HepG2 (cell line): ENCODE results near the gene ERCC4. TPM values are rescaled to one million over a fixed set of nuclear protein-coding genes. Genes with fewer than 3 reads are reported as not detected.

Experiments
- ATAC-seq: fragments of 200-7000 bp; cut with Tn5 transposase; 3 replicates; pipeline ENCODE4 v1.9.1; 2020; ENCODE audit warnings: mild to moderate bottlenecking, moderate library complexity
- BruUV-seq: library from RNA; stranded (reverse); fragments of 400-500 nt; replicated peaks from 2 replicates; lab custom pipeline; 2021; lab: Mats Ljungman, UMichigan
- CTCF ChIA-PET: fragments of 300-600 bp; formaldehyde crosslinking; extraction: SDS; loops from one replicate; lab custom pipeline; 2021; ENCODE audit warnings: low total read pairs, inconsistent platforms, low intra/inter-chr PET ratio; lab: Yijun Ruan, JAX
- POLR2A ChIA-PET: fragments of 350-600 bp; sonication (Branson Sonifier 250); formaldehyde crosslinking; loops from one replicate; lab custom pipeline; 2020; ENCODE audit warnings: antibody characterized with exemption, inconsistent platforms; lab: Yijun Ruan, JAX
- DNase-seq: peaks from one replicate; pipeline ENCODE4 v3.0.0-alpha.2; 2015; ENCODE audit warnings: low spot score
- FAIRE-seq: peaks from 3 replicates; lab custom pipeline; 2011; peaks lifted over from hg19 to GRCh38; lab: Jason Lieb, UNC
- H2AFZ ChIP-seq: one replicate; pipeline ENCODE4 v1.6.1; 2011; ENCODE audit warnings: low read length, inconsistent platforms
- H3K27ac ChIP-seq: fragments of 300-600 bp; 3 replicates; pipeline ENCODE4 v1.8.0; 2011; ENCODE audit warnings: mixed run types, mild to moderate bottlenecking, mixed read lengths, low read length, inconsistent platforms; ENCODE audit not compliant: insufficient read depth; ENCODE audit errors: extremely low read length
- H3K27me3 ChIP-seq, 2 experiments: fragments of 200-600 bp in 1 of 2; 2 replicates in 1 of 2; 3 replicates in 1 of 2; pipeline versions ENCODE4 v1.6.0 to v1.8.0; 2011; ENCODE audit warnings: low read length in 2 of 2, mild to moderate bottlenecking in 2 of 2, moderate library complexity in 2 of 2, inconsistent platforms in 1 of 2; ENCODE audit not compliant: insufficient read depth in 2 of 2, control insufficient read depth in 1 of 2
- H3K36me3 ChIP-seq, 2 experiments: fragments of 200-600 bp in 1 of 2; replicated peaks in 1 of 2; 2 replicates in 1 of 2; 3 replicates in 1 of 2; pipeline versions ENCODE4 v1.5.1 to v1.8.0; 2011; ENCODE audit warnings: low read length in 2 of 2, inconsistent platforms in 1 of 2; ENCODE audit not compliant: insufficient read depth in 2 of 2, control insufficient read depth in 1 of 2
- H3K4me1 ChIP-seq: 2 replicates; pipeline ENCODE4 v1.5.1; 2012; ENCODE audit warnings: low read length, inconsistent platforms; ENCODE audit not compliant: insufficient read depth
- H3K4me2 ChIP-seq: 2 replicates; pipeline ENCODE4 v1.6.0; 2011; ENCODE audit warnings: low read depth, low read length, inconsistent platforms
- H3K4me3 ChIP-seq, 3 experiments: fragments of 200-600 bp in 1 of 3; sonication (generic), shearing (Covaris generic) in 1 of 3; replicated peaks in 1 of 3; 2 replicates each; pipeline ENCODE4 v1.5.1; 2011 to 2016; ENCODE audit warnings: low read length in 3 of 3, inconsistent platforms in 2 of 3, low read depth in 2 of 3, mild to moderate bottlenecking in 2 of 3, control low read depth in 1 of 3, mixed read lengths in 1 of 3; ENCODE audit not compliant: insufficient read depth in 1 of 3
- H3K79me2 ChIP-seq: one replicate; pipeline ENCODE4 v1.6.1; 2011; ENCODE audit warnings: low read length, inconsistent platforms; ENCODE audit not compliant: insufficient read depth
- H3K9ac ChIP-seq: 2 replicates; pipeline ENCODE4 v1.6.0; 2011; ENCODE audit warnings: mild to moderate bottlenecking, low read depth, low read length, inconsistent platforms; ENCODE audit not compliant: insufficient read depth
- H3K9me3 ChIP-seq: 2 replicates; pipeline ENCODE4 v1.5.1; 2012; ENCODE audit warnings: mild to moderate bottlenecking, low read length
- H4K20me1 ChIP-seq: 2 replicates; pipeline ENCODE4 v1.6.0; 2011; ENCODE audit warnings: inconsistent platforms, mild to moderate bottlenecking, low read length, moderate library complexity; ENCODE audit not compliant: insufficient read depth
- FOXJ3 ChIP-seq: sonication (generic); formaldehyde crosslinking; IDR thresholded peaks from 2 replicates; pipeline ENCODE4 v1.4.0; 2020; ENCODE audit warnings: missing genetic modification reagents, mild to moderate bottlenecking, borderline replicate concordance
- HOXA9 ChIP-seq: sonication (generic); formaldehyde crosslinking; IDR thresholded peaks from 2 replicates; pipeline ENCODE4 v1.8.1; 2022; ENCODE audit warnings: missing genetic modification reagents, mild to moderate bottlenecking, moderate library complexity, borderline replicate concordance
- MXD4 ChIP-seq: IDR thresholded peaks from 2 replicates; pipeline ENCODE4 v1.6.1; 2016; ENCODE audit warnings: mild to moderate bottlenecking, missing biosample characterization, missing genetic modification reagents
- NONO ChIP-seq, 2 experiments: fragments of 450-650 bp in 1 of 2; sonication (generic) in 1 of 2; formaldehyde crosslinking in 1 of 2; IDR thresholded peaks in 1 of 2; conservative IDR thresholded peaks in 1 of 2; 2 replicates each; pipeline versions ENCODE4 v1.6.1 to v1.8.0; 2017 to 2022; ENCODE audit warnings: mild to moderate bottlenecking in 1 of 2, missing genetic modification reagents in 1 of 2, moderate library complexity in 1 of 2
- SAP130 ChIP-seq: IDR thresholded peaks from 2 replicates; pipeline ENCODE4 v1.6.1; 2016; ENCODE audit warnings: low read depth
- SATB2 ChIP-seq: sonication (generic); formaldehyde crosslinking; IDR thresholded peaks from 2 replicates; pipeline ENCODE4 v1.5.0; 2020; ENCODE audit warnings: missing genetic modification reagents
- TAF1 ChIP-seq: sonication (generic); formaldehyde crosslinking; IDR thresholded peaks from 2 replicates; pipeline ENCODE4 v1.4.0; 2020; ENCODE audit warnings: missing genetic modification reagents
- ZNF775 ChIP-seq: sonication (generic); formaldehyde crosslinking; IDR thresholded peaks from 2 replicates; pipeline ENCODE4 v1.4.0; 2020; ENCODE audit warnings: missing genetic modification reagents, mild to moderate bottlenecking, moderate library complexity, borderline replicate concordance
- WGBS: methylation state at CpG from one replicate; pipeline ENCODE4 v1.1.6; 2017; ENCODE audit warnings: low lambda C conversion rate; 5-methylcytosine and 5-hydroxymethylcytosine counted together
- in situ Hi-C: cut with HindIII; loops from 2 replicates; pipeline ENCODE4 v1.10.0; 2017; ENCODE audit warnings: low pct_unique_long_range_greater_than_20kb; ENCODE audit not compliant: extremely low pct_ligation_motif_present
- intact Hi-C: fragments of 100-400 bp; cut with micrococcal nuclease; formaldehyde crosslinking; loops from one replicate; pipeline ENCODE4 v1.10.0; 2022; ENCODE audit not compliant: unreplicated experiment
- polyA plus RNA-seq, 8 experiments: library from polyadenylated mRNA; depleted of rRNA in 3 of 8; stranded (reverse) in 7 of 8; unstranded in 1 of 8; fragments of >200 nt; fragmentation: Illumina TruSeq in 4 of 8; extraction: Trizol in 4 of 8; gene quantifications; 2 replicates each; pipeline versions ENCODE4 v1.2.1 to v1.2.3, GENCODE V29; 2011 to 2016; ENCODE audit warnings: low read depth in 4 of 8, missing spikeins in 1 of 8, mixed read lengths in 1 of 8; ENCODE audit not compliant: insufficient read depth in 1 of 8
- total RNA-seq, 5 experiments: library from RNA; depleted of rRNA; stranded (reverse); fragments of >200 nt; fragmentation: Illumina TruSeq; extraction: Trizol; gene quantifications; 2 replicates each; pipeline ENCODE4 v1.2.3, GENCODE V29; 2016; ENCODE audit warnings: low read depth in 1 of 5
- TF ChIP-seq, protein P1 (sequence below): sonication (generic); formaldehyde crosslinking; IDR thresholded peaks from 2 replicates; pipeline ENCODE4 v1.4.0; 2020; ENCODE audit warnings: missing genetic modification reagents
- TF ChIP-seq, protein P2 (sequence below): sonication (generic); formaldehyde crosslinking; IDR thresholded peaks from 2 replicates; pipeline ENCODE4 v1.4.0; 2020; ENCODE audit warnings: low read depth, mild to moderate bottlenecking, missing genetic modification reagents
- TF ChIP-seq, protein P3 (sequence below): sonication (generic); formaldehyde crosslinking; IDR thresholded peaks from 2 replicates; pipeline ENCODE4 v1.4.0; 2020; ENCODE audit warnings: missing genetic modification reagents, borderline replicate concordance
- TF ChIP-seq, protein P4 (sequence below): sonication (generic); formaldehyde crosslinking; conservative IDR thresholded peaks from 2 replicates; pipeline ENCODE4 v1.4.0; 2020; ENCODE audit warnings: mild to moderate bottlenecking, missing genetic modification reagents, moderate library complexity

Gene ERCC4
- total and polyA plus RNA-seq, 2 of the 13 experiments (the other 11 are each of a cell fraction or from before 2014, with no cell fraction given): 5.4 to 15.2 TPM

DNA sequence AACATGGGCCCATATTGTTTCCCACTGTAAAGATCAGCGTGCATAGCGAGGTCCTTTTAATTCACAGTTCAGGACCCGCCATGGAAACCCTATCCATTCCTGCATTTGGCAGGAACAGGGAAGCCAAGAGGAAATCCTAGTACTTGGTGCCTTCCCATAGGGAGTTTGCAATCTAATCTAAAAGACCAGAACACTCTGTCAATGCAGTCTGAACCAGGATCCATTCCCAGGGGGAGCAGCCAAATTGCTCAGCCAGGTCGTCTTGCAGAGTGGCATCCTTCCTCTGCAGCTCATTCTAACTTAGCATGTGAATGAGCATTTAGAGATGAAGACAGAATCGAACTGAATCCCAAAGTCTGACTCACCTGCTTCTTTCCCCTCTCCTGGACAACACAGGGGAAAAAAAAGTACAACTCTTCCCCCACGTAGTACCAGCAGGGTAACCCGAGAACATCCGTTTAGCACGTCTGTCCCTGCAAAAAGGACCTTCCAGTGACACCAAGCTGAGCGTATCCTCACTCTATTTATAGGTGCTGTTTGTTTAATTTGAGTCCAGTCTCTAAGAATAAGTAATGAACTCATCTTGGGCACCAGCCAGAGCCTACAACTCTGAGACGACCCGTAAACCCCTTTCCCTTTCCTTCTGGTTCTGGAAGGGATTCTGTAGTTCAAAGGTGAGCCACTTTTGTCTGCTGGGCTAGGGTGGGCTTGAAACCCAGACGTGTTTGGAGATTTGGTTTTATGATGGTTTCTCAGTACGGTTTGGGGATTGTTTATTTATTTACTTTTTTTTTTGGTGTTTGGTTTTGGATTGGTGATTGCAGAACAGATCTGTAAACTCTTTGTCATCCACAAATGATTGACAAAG is 74.5 kb downstream of the ERCC4 start:
- peak; percentile 19; the same call in 1 of the 3 replicates for ATAC-seq
- CTCF ChIA-PET: no interaction called here
- peak overlapping the region; percentile 34 for H3K4me2 ChIP-seq
- H4K20me1 ChIP-seq: no peaks in the 10 kb centered on the region
- H3K27ac ChIP-seq: no peak overlapping the region
- WGBS: 21% methylated on average over 14 of the region's 14 CpGs
- FAIRE-seq: no peak
- peaks cover 0 to 7% of the 10 kb centered on the region in 2 experiments; a peak in 1 of 5 replicates for H3K27me3 ChIP-seq
- H3K36me3 ChIP-seq: no peaks in the 10 kb centered on the region
- DNase-seq: no peak
- H3K9ac ChIP-seq: no peak overlapping the region
- H3K4me3 ChIP-seq: no peak overlapping the region
- intact Hi-C loops: no loop called here
- POLR2A ChIA-PET: interaction anchor here (1.0 kb wide), 1 partner anchor 18 kb away, joined by 3 read pairs; no protein-coding TSS in a partner anchor
- no peaks in the 10 kb centered on the region for H3K79me2 ChIP-seq
- peak overlapping the region; percentile 8 for H2AFZ ChIP-seq
- no peaks in the 10 kb centered on the region for H3K9me3 ChIP-seq
- no TSS peak for BruUV-seq
- in situ Hi-C loops: no loop called here
- peaks cover 40% of the 10 kb centered on the region for H3K4me1 ChIP-seq
- TF ChIP-seq, protein P1, sequence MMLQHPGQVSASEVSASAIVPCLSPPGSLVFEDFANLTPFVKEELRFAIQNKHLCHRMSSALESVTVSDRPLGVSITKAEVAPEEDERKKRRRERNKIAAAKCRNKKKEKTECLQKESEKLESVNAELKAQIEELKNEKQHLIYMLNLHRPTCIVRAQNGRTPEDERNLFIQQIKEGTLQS (CRISPR knock-in tag): no peak
- TF ChIP-seq NONO (IDR thresholded peaks at IDR 0.05): no peak
- peak; percentile 14; the same call in 1 of the 2 replicates for TF ChIP-seq NONO (CRISPR knock-in tag; conservative IDR thresholded peaks at IDR 0.05)
- TF ChIP-seq, protein P2, sequence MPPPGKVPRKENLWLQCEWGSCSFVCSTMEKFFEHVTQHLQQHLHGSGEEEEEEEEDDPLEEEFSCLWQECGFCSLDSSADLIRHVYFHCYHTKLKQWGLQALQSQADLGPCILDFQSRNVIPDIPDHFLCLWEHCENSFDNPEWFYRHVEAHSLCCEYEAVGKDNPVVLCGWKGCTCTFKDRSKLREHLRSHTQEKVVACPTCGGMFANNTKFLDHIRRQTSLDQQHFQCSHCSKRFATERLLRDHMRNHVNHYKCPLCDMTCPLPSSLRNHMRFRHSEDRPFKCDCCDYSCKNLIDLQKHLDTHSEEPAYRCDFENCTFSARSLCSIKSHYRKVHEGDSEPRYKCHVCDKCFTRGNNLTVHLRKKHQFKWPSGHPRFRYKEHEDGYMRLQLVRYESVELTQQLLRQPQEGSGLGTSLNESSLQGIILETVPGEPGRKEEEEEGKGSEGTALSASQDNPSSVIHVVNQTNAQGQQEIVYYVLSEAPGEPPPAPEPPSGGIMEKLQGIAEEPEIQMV (CRISPR knock-in tag): no peak
- no peak for TF ChIP-seq HOXA9 (CRISPR knock-in tag)
- no peak for TF ChIP-seq ZNF775 (CRISPR knock-in tag)
- TF ChIP-seq, protein P3, sequence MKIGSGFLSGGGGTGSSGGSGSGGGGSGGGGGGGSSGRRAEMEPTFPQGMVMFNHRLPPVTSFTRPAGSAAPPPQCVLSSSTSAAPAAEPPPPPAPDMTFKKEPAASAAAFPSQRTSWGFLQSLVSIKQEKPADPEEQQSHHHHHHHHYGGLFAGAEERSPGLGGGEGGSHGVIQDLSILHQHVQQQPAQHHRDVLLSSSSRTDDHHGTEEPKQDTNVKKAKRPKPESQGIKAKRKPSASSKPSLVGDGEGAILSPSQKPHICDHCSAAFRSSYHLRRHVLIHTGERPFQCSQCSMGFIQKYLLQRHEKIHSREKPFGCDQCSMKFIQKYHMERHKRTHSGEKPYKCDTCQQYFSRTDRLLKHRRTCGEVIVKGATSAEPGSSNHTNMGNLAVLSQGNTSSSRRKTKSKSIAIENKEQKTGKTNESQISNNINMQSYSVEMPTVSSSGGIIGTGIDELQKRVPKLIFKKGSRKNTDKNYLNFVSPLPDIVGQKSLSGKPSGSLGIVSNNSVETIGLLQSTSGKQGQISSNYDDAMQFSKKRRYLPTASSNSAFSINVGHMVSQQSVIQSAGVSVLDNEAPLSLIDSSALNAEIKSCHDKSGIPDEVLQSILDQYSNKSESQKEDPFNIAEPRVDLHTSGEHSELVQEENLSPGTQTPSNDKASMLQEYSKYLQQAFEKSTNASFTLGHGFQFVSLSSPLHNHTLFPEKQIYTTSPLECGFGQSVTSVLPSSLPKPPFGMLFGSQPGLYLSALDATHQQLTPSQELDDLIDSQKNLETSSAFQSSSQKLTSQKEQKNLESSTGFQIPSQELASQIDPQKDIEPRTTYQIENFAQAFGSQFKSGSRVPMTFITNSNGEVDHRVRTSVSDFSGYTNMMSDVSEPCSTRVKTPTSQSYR (CRISPR knock-in tag): no peak
- TF ChIP-seq TAF1 (CRISPR knock-in tag): no peak
- TF ChIP-seq MXD4 (CRISPR knock-in tag): no peak
- peak; percentile 33; the same call in 1 of the 2 replicates for TF ChIP-seq FOXJ3 (CRISPR knock-in tag)
- no peak for TF ChIP-seq SATB2 (CRISPR knock-in tag)
- TF ChIP-seq, protein P4, sequence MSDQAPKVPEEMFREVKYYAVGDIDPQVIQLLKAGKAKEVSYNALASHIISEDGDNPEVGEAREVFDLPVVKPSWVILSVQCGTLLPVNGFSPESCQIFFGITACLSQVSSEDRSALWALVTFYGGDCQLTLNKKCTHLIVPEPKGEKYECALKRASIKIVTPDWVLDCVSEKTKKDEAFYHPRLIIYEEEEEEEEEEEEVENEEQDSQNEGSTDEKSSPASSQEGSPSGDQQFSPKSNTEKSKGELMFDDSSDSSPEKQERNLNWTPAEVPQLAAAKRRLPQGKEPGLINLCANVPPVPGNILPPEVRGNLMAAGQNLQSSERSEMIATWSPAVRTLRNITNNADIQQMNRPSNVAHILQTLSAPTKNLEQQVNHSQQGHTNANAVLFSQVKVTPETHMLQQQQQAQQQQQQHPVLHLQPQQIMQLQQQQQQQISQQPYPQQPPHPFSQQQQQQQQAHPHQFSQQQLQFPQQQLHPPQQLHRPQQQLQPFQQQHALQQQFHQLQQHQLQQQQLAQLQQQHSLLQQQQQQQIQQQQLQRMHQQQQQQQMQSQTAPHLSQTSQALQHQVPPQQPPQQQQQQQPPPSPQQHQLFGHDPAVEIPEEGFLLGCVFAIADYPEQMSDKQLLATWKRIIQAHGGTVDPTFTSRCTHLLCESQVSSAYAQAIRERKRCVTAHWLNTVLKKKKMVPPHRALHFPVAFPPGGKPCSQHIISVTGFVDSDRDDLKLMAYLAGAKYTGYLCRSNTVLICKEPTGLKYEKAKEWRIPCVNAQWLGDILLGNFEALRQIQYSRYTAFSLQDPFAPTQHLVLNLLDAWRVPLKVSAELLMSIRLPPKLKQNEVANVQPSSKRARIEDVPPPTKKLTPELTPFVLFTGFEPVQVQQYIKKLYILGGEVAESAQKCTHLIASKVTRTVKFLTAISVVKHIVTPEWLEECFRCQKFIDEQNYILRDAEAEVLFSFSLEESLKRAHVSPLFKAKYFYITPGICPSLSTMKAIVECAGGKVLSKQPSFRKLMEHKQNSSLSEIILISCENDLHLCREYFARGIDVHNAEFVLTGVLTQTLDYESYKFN (CRISPR knock-in tag): no peak
- no peak for TF ChIP-seq SAP130 (CRISPR knock-in tag)
